HuH-7 (cell line): ENCODE data around the gene SLAIN2.
A peak's percentile ranks its signal among the peaks of the same experiment; 100 is the strongest.

Source experiments
- DNase-seq: peaks from one replicate; pipeline ENCODE4 v3.0.0; 2011; ENCODE audit warnings: low spot score

The SLAIN2 gene

GRCh38 chr4:48370260-48371134 is 29.2 kb downstream of the SLAIN2 start:
- DNase-seq = no peak

GRCh38 chr4:48372272-48372671 is 30.9 kb downstream of the SLAIN2 start:
- no peak for DNase-seq

GRCh38 chr4:48375651-48376304 is 34.4 kb downstream of the SLAIN2 start:
- peak; percentile 40 for DNase-seq

- no peak for DNase-seq
These were observed 38.4 kb downstream of the SLAIN2 start for GRCh38 chr4:48379587-48380180.

GRCh38 chr4:48380583-48381167 is 39.3 kb downstream of the SLAIN2 start:
- DNase-seq = no peak

GRCh38 chr4:48388525-48389154 is 47.3 kb downstream of the SLAIN2 start:
- DNase-seq = no peak

- no peak for DNase-seq
These were observed 54.7 kb downstream of the SLAIN2 start for GRCh38 chr4:48396043-48396442.

GRCh38 chr4:48400416-48400815 is 59.1 kb downstream of the SLAIN2 start:
- no peak for DNase-seq

GRCh38 chr4:48403358-48403757 is 62.0 kb downstream of the SLAIN2 start:
- DNase-seq = no peak

- DNase-seq = no peak
These were observed 62.5 kb downstream of the SLAIN2 start for GRCh38 chr4:48403779-48404178.

- no peak for DNase-seq
These were observed 64.6 kb downstream of the SLAIN2 start for GRCh38 chr4:48405924-48406323.

GRCh38 chr4:48409203-48409602 is 67.9 kb downstream of the SLAIN2 start:
- no peak for DNase-seq

GRCh38 chr4:48410812-48411211 is 69.5 kb downstream of the SLAIN2 start:
- no peak for DNase-seq

- DNase-seq = no peak
These were observed 78.8 kb downstream of the SLAIN2 start for GRCh38 chr4:48420144-48420543.

- DNase-seq = no peak
These were observed 79.8 kb downstream of the SLAIN2 start for GRCh38 chr4:48421101-48421500.

- DNase-seq = no peak
These were observed 87.6 kb downstream of the SLAIN2 start for GRCh38 chr4:48428926-48429325.

GRCh38 chr4:48429709-48430474 is 88.6 kb downstream of the SLAIN2 start:
- no peak for DNase-seq

- DNase-seq = no peak
These were observed 90.1 kb downstream of the SLAIN2 start for GRCh38 chr4:48431401-48431800.

- DNase-seq = no peak
These were observed 90.7 kb downstream of the SLAIN2 start for GRCh38 chr4:48432017-48432416.

- DNase-seq = no peak
These were observed 95.0 kb downstream of the SLAIN2 start for GRCh38 chr4:48436318-48436717.

GRCh38 chr4:48439988-48440387 is 98.7 kb downstream of the SLAIN2 start:
- DNase-seq = no peak
